Heart right ventricle (tissue), 16 donors: ENCODE results near the gene SNX33. TPM values are rescaled to one million over a fixed set of nuclear protein-coding genes. Genes with fewer than 3 reads are reported as not detected.

Experiments used
- ATAC-seq, 8 donors: fragments of 200-7000 bp; cut with Tn5 transposase; one replicate each; pipeline ENCODE4 v1.9.1; 2020; ENCODE audit warnings: mild to moderate bottlenecking in 8 of 8, moderate library complexity in 8 of 8, moderate number of reproducible peaks in 1 of 8
- DNase-seq, 2 donors: peaks; one replicate each; pipeline ENCODE4 v3.0.0-alpha.2; 2020
- H3K27ac ChIP-seq, 10 donors: fragments of 200-600 bp; sonication (generic) in 2 of 10; one replicate each; pipeline versions ENCODE4 v1.5.0 to v1.8.0; 2020 to 2022; ENCODE audit warnings: mild to moderate bottlenecking in 3 of 10
- H3K27me3 ChIP-seq, 7 donors: fragments of 200-600 bp; one replicate each; pipeline ENCODE4 v1.8.0; 2021 to 2022; ENCODE audit warnings: mild to moderate bottlenecking in 2 of 7
- H3K36me3 ChIP-seq, 9 donors: fragments of 200-600 bp; sonication (generic) in 1 of 9; one replicate each; pipeline versions ENCODE4 v1.5.0 to v1.8.0; 2020 to 2022; ENCODE audit warnings: mild to moderate bottlenecking in 2 of 9
- H3K4me1 ChIP-seq, 9 donors: fragments of 200-600 bp; sonication (generic) in 1 of 9; one replicate each; pipeline versions ENCODE4 v1.5.0 to v1.8.0; 2020 to 2022; ENCODE audit warnings: mild to moderate bottlenecking in 4 of 9
- H3K4me3 ChIP-seq, 10 donors: fragments of 200-600 bp; sonication (generic) in 2 of 10; one replicate each; pipeline versions ENCODE4 v1.5.0 to v1.8.0; 2020 to 2022; ENCODE audit warnings: mild to moderate bottlenecking in 7 of 10, moderate library complexity in 2 of 10
- H3K9me3 ChIP-seq, 11 donors: fragments of 200-600 bp in 10 of 11; sonication (generic) in 2 of 11; one replicate each; pipeline versions ENCODE4 v1.5.0 to v1.8.0; 2013 to 2022; ENCODE audit warnings: mild to moderate bottlenecking in 2 of 11, control low read depth in 1 of 11, moderate library complexity in 1 of 11
- CTCF ChIP-seq, 9 donors: fragments of 200-600 bp; sonication (generic) in 2 of 9; IDR thresholded peaks; one replicate each; pipeline versions ENCODE4 v1.5.0 to v1.8.0; 2021 to 2022; ENCODE audit warnings: antibody characterized with exemption in 9 of 9, mild to moderate bottlenecking in 5 of 9, moderate library complexity in 1 of 9
- WGBS, 2 donors: extraction: QIAGEN DNeasy Blood & Tissue Kit; methylation state at CpG; one replicate each; pipeline ENCODE4 v1.1.7; 2013; ENCODE audit warnings: inconsistent platforms in 1 of 2; 5-methylcytosine and 5-hydroxymethylcytosine counted together
- intact Hi-C, 10 donors: fragments of 100-400 bp; cut with DNase I; formaldehyde crosslinking; loops; one replicate each; pipeline versions ENCODE4 v1.11.1 to v1.14.2; 2022
- polyA plus RNA-seq, 2 donors: library from polyadenylated mRNA; stranded (reverse); fragments of 200-250 nt; gene quantifications; one replicate each; pipeline ENCODE4 v1.2.3, GENCODE V29; 2013
- total RNA-seq, 10 donors: library from RNA; stranded (reverse); fragmentation: NEBNext Ultra II Directional in 3 of 10; extraction: Animal tissue kit (Norgen Biotek cat#: 25700) in 3 of 10; gene quantifications; one replicate each; pipeline versions ENCODE4 v1.2.1 to v1.2.4, GENCODE V29; 2021 to 2023
- donor health status: Arrhythmogenic right ventricular cardiomyopathy.
- donor health status: ischemic (EF 13 %, LVEDD 7.1; RV severe dilation, severe dysfunction).
- donor health status: healthy with polysubstance abuse.
- donor health status: DM: no; HTN: yes; CAD: no.
- donor health status: DM: no; HTN: no; CAD: no.
- donor health status: ischemic (EF 25% LVEDD 6.9; RV normal size, moderate dysfunction).
- donor health status: ischemic (EF 25% LVEDD 5.7; RV mildly dilated, moderate dysfunction).
- donor health status: healthy.
- donor health status: DM: yes; HTN: yes; CAD: no.
- donor health status: Ischemic cardiomyopathy.
- donor health status: ischemic (EF 35%, LVEDD 5.7; RV mildly dilated, moderate dysfunction).
- donor health status: nonischemic (EF 11% LVEDD 7.7; RV severe dilation, severe dysfunction).
- donor health status: DM: yes; HTN: yes; CAD: no.
- donor health status: PGD.
- donor health status: ischemic (EF 29% LVEDD 5.4; RV normal size, mild dysfunction).
- donor health status: nonischemic (EF 23%, LVEDD 6.1; RV moderate dilation, normal function).

Gene SNX33
- total and polyA plus RNA-seq, 12 donors: 7.4 to 14.8 (median 9.7) TPM

DNA sequence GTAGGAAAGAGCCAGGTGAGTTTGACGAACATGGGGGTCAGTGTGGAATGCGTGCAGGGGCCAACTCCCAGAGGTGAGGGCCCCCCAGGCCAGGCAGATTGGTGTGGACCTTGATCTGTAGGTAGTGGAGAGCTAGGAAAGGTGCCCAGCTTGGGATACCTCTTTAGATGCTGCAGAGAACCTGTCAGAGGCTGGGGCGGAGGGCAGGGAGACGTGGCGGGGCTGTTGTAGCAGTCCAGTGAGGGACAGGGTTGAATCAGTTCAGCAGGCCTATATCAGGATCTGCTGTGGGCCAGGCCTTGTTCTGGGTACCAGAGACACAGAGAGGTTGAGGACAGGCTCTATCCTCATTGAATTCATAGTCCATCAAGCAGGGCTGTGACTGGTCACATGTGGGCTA, 8.6 kb downstream of the SNX33 start:
- ATAC-seq: no peak
- no peaks in the 10 kb centered on the region for H3K9me3 ChIP-seq
- H3K27me3 ChIP-seq: no peaks in the 10 kb centered on the region
- no peak overlapping the region for H3K4me3 ChIP-seq
- H3K4me1 ChIP-seq: peaks cover 31 to 78% (median 51%) of the 10 kb centered on the region in 9 donors
- no peak overlapping the region for H3K27ac ChIP-seq
- intact Hi-C loops: no loop called here
- WGBS, 2 donors: 95 to 97% methylated on average over 5 of the region's 5 CpGs
- H3K36me3 ChIP-seq: peaks cover 0 to 74% (median 20%) of the 10 kb centered on the region in 9 donors
- DNase-seq: no peak
- no peak for TF ChIP-seq CTCF (IDR thresholded peaks at IDR 0.05)

GRCh38 chr15:75656813-75657212, 9.1 kb downstream of the SNX33 start:
- Histone ChIP-seq H3K27ac (no peak overlapping the region), H3K27me3 (no peaks in the 10 kb centered on the region), H3K36me3 (peaks cover 0 to 74% (median 20%) of the 10 kb centered on the region in 9 donors), H3K4me3 (no peak overlapping the region), H3K9me3 (no peaks in the 10 kb centered on the region), H3K4me1 (peaks cover 28 to 78% (median 50%) of the 10 kb centered on the region in 9 donors)
- WGBS, 2 donors: 93 to 94% methylated on average over 22 of the region's 22 CpGs
- intact Hi-C loops: no loop called here
- ATAC-seq (no peak), DNase-seq (no peak)
- no peak for TF ChIP-seq CTCF (IDR thresholded peaks at IDR 0.05)

GRCh38 chr15:75659141-75659771, 11.5 kb downstream of the SNX33 start:
- peaks cover 11 to 54% (median 31%) of the 10 kb centered on the region in 9 donors for H3K4me1 ChIP-seq

More at GRCh38 chr15:75659141-75659771, 11.5 kb downstream of the SNX33 start:
- Histone ChIP-seq H3K27ac (peak overlapping the region in 5 of 10 donors; percentile 37 to 80 (median 74)), H3K4me3 (no peak overlapping the region), H3K27me3 (no peaks in the 10 kb centered on the region), H3K9me3 (no peaks in the 10 kb centered on the region), H3K36me3 (peaks cover 0 to 67% (median 20%) of the 10 kb centered on the region in 9 donors)
- 74 to 86% methylated on average over 9 of the region's 9 CpGs for WGBS, 2 donors
- DNase-seq (no peak), ATAC-seq (no peak)
- intact Hi-C loops: no loop called here
- no peak for TF ChIP-seq CTCF (IDR thresholded peaks at IDR 0.05)
